OCI-LY1 (cell line): ENCODE measurements around the gene MED26.
"Not testable (repeated sequence)": the region's sequence is repeated elsewhere in the genome, so short reads cannot be mapped to it uniquely, and the experiment has no call there.

Source experiments
- CTCF ChIP-seq: fragments of 200-600 bp; sonication (generic), shearing (Covaris generic); IDR thresholded peaks from 2 replicates; pipeline ENCODE4 v1.5.1; 2017; ENCODE audit warnings: mild to moderate bottlenecking, antibody characterized with exemption, low read length, moderate library complexity, mixed read lengths
- EZH2 ChIP-seq: fragments of 200-600 bp; sonication (generic), shearing (Covaris generic); IDR thresholded peaks from 2 replicates; pipeline ENCODE4 v1.8.0; 2017; ENCODE audit warnings: borderline replicate concordance, mixed run types, mild to moderate bottlenecking, antibody characterized with exemption, low read length, moderate library complexity, mixed read lengths

- not testable (repeated sequence) for TF ChIP-seq CTCF, EZH2
Measured at GRCh38 chr19:16551902-16552301, 76.1 kb downstream of the MED26 start.
